ENCODE measurements around the gene LIN7B. TPM values are rescaled to one million over a fixed set of nuclear protein-coding genes. Genes with fewer than 3 reads are reported as not detected.

The LIN7B gene
- total and polyA plus RNA-seq, 9 of the 15 experiments (the other 6 are each of a cell fraction or from before 2014, with no cell fraction given): 0.89 to 15.7 (median 4.0) TPM

- TF ChIP-seq MNT (conservative IDR thresholded peaks at IDR 0.05) (peak; percentile 99 to 100), SETDB1 (IDR thresholded peaks at IDR 0.05; ENCODE audit: low read length) (no peak), ID3 (CRISPR knock-in tag; IDR thresholded peaks at IDR 0.05) (no peak), ID3 (tag; IDR thresholded peaks at IDR 0.05) (peak; percentile 27; the same call in 1 of the 2 replicates), ZFX (CRISPR knock-in tag; IDR thresholded peaks at IDR 0.05) (peak; percentile 68), VEZF1 (CRISPR knock-in tag; IDR thresholded peaks at IDR 0.05) (peak; percentile 9; the same call in 1 of the 2 replicates), ZKSCAN3 (CRISPR knock-in tag; IDR thresholded peaks at IDR 0.05) (no peak), RBM25 (IDR thresholded peaks at IDR 0.05; ENCODE audit: low read depth, low read length, severe bottlenecking) (peak; percentile 84), JUND (IDR thresholded peaks at IDR 0.05; ENCODE audit: borderline replicate concordance, low read depth, low read length) (peak; percentile 62), JUND (tag; IDR thresholded peaks at IDR 0.05; ENCODE audit: borderline replicate concordance, low read depth, low read length) (peak; percentile 10; the same call in 1 of the 3 replicates), MEF2D (tag; conservative IDR thresholded peaks at IDR 0.05; ENCODE audit: low read depth) (0 out of 2 replicates have a peak, but pooled peaks have one; percentile 31), HMBOX1 (IDR thresholded peaks at IDR 0.05) (no peak), FOXM1 (IDR thresholded peaks at IDR 0.05; ENCODE audit: low read depth) (0 out of 2 replicates have a peak, but pooled peaks have one; percentile 10), FOXM1 (CRISPR knock-in tag; IDR thresholded peaks at IDR 0.05; ENCODE audit: low read depth) (no peak), PHTF2 (CRISPR knock-in tag; IDR thresholded peaks at IDR 0.05) (no peak), NEUROD1 (IDR thresholded peaks at IDR 0.05; ENCODE audit: borderline replicate concordance, low read depth, low read length, partially characterized antibody) (no peak), SPI1 (IDR thresholded peaks at IDR 0.05; ENCODE audit: borderline replicate concordance, low read depth, low read length) (peak; percentile 23; the same call in 1 of the 2 replicates)
These were observed 37.3 kb downstream of the LIN7B start (continued) for GRCh38 chr19:49151267-49152118.
